ELR (cell line): ENCODE measurements around the gene SEPTIN3.

Source experiments
- DNase-seq: peaks from one replicate; pipeline ENCODE4 v3.0.0-alpha.2; 2015; ENCODE audit warnings: low read depth

SEPTIN3 gene

GRCh38 chr22:41969110-41969646 lies at the start of gene SEPTIN3:
Gene SEPTIN3, plus strand, starts transcription at chr22:41969443. Its CDS starts 2,050 bp downstream, at chr22:41971493.
- no peak for DNase-seq

- DNase-seq = no peak
Observed at GRCh38 chr22:41920271-41920976, 48.8 kb upstream of the SEPTIN3 start.

- DNase-seq = no peak
Observed at GRCh38 chr22:41922328-41922727, 46.9 kb upstream of the SEPTIN3 start.

- DNase-seq = no peak
Observed at GRCh38 chr22:41922940-41923594, 46.2 kb upstream of the SEPTIN3 start.

GRCh38 chr22:41923595-41924276 lies 45.5 kb upstream of the SEPTIN3 start:
- no peak for DNase-seq

GRCh38 chr22:41925783-41926460 lies 43.3 kb upstream of the SEPTIN3 start:
- peak; percentile 53 for DNase-seq

GRCh38 chr22:41927813-41928212 lies 41.4 kb upstream of the SEPTIN3 start:
- no peak for DNase-seq

- DNase-seq = no peak
Observed at GRCh38 chr22:41928593-41929417, 40.4 kb upstream of the SEPTIN3 start.

GRCh38 chr22:41929418-41929810 lies 39.8 kb upstream of the SEPTIN3 start:
- no peak for DNase-seq

- DNase-seq = no peak
Observed at GRCh38 chr22:41931701-41932269, 37.5 kb upstream of the SEPTIN3 start.

GRCh38 chr22:41932353-41932752 lies 36.9 kb upstream of the SEPTIN3 start:
- no peak for DNase-seq

- DNase-seq = no peak
Observed at GRCh38 chr22:41933411-41934177, 35.6 kb upstream of the SEPTIN3 start.

- DNase-seq = no peak
Observed at GRCh38 chr22:41934284-41935014, 34.8 kb upstream of the SEPTIN3 start.

GRCh38 chr22:41935015-41935351 lies 34.3 kb upstream of the SEPTIN3 start:
- no peak for DNase-seq

GRCh38 chr22:41935509-41935908 lies 33.7 kb upstream of the SEPTIN3 start:
- DNase-seq = no peak

- no peak for DNase-seq
Observed at GRCh38 chr22:41936894-41937169, 32.4 kb upstream of the SEPTIN3 start.

GRCh38 chr22:41939981-41940831 lies 29.0 kb upstream of the SEPTIN3 start:
- DNase-seq = no peak

GRCh38 chr22:41940832-41941765 lies 28.1 kb upstream of the SEPTIN3 start:
- peak; percentile 86 for DNase-seq
